ENCODE measurements around the gene CD164L2.
A peak's percentile ranks its signal among the peaks of the same experiment; 100 is the strongest.
"Not testable (repeated sequence)": the region's sequence is repeated elsewhere in the genome, so short reads cannot be mapped to it uniquely, and the experiment has no call there.

The CD164L2 gene

DNA sequence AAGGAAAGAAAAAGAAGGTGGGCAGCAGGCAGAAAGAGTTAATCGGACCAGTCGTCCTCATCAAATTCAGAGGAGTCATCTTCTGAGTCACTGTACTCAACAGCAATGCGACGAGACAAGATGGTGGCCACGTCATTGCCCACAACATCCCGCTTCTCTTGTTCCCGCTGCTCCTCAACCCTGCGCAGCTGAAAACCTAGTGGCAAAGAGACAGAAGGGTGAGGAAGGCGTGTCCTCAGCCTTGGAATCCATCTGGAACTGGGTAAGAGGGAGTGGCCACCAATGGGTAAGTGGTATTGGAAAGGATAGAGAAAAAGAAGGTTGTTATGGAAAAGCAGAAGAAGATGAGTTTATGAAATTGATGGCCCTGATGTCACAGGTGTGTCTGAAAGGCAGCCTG lies 25.0 kb upstream of the CD164L2 start:
- ChIA-PET POLR2A (ENCODE audit: low non-redundant PET) (no interaction called here), CTCF (no interaction called here)
- no peak for TF ChIP-seq CTCF (conservative IDR thresholded peaks at IDR 0.05; ENCODE audit: low read depth)
- H3K27ac ChIP-seq = no peak overlapping the region
- DNase-seq (ENCODE audit: low spot score) = no peak

DNA sequence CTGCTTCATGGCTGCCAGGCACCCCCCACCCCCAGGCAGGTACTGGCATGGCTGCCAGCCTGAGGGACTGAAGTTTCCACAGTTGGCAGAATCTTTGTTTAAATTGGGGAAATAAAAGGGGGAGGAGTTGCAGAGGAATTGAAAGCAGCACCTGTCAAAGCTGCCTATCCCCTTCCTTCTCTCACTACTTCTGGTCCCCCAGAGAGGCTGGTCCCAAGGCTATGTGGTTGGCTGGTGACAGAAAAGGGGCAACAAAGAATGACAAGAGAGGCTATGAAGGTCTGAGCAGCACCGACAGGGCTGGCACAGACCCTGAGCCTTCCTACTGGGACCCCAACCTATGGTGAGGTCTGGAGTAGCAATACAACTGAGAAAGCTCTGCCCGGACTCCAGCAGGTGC lies 23.7 kb upstream of the CD164L2 start:
- peak overlapping the region; percentile 45 for H3K27ac ChIP-seq
- CTCF ChIA-PET; POLR2A ChIA-PET (ENCODE audit: low non-redundant PET); DNase-seq (ENCODE audit: low spot score): not testable (repeated sequence)

DNA sequence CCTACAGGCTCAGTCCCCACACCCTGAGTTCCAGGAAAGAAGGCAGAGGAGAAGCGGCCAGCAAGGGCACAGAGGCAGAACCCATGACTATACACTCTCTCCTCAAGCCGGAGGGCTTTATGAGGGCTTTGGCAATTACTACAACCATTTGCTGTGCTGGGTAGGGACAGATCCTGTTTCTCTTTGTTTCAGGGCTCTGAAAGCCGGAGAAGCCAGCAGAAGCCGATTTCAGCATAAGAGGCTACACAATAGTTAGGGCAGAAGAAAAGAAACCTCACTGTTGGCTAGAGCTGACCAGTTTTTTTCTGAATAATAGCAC lies 23.2 kb upstream of the CD164L2 start:
- DNase-seq (ENCODE audit: low spot score) = no peak
- no peak for TF ChIP-seq CTCF (conservative IDR thresholded peaks at IDR 0.05; ENCODE audit: low read depth)
- CTCF ChIA-PET = no interaction called here
- peak overlapping the region; percentile 45 for H3K27ac ChIP-seq
- POLR2A ChIA-PET (ENCODE audit: low non-redundant PET) = no interaction called here

DNA sequence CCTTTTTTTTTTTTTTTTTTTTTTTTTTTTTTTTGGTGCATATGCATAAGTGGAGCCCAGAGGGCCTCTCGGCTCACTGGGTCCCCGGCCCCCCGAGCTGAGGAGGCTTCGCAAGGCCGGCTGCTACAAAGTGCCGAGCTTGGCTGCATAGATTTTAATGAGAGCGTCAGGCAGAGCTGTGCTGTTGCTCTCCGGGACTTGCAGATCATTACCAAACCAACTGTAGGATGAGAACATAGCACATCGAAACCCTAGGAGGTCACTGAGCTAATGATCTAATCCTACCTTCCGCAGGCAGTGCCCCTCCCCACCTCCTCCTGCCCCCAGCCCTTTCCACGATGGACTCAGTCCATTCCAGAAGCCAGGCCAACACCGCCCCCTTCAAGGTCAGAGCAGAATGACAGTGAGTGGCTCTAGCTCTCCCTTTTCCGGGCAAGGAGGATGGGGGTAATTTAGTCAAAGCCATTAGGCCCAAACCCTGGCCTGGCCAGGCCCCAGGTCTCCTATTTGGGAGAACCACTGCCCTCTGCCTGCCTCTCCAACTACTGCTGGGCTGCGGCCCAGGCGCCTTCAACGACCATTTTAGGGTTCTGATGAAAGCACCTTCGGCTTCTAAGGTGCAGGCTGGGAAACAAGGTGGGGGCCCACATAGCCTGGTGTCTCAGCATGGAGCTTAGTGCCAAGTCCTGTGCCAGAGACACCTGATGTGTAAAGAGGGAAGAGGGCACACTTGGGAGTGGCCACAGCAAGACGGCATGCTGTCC lies 22.6 kb upstream of the CD164L2 start:
- CTCF ChIA-PET = interaction anchor here (1.0 kb wide), 1 partner anchor 10 kb away, joined by 3 read pairs; no protein-coding TSS in a partner anchor
- POLR2A ChIA-PET (ENCODE audit: low non-redundant PET); DNase-seq (ENCODE audit: low spot score): not testable (repeated sequence)
- peak overlapping the region; percentile 45 for H3K27ac ChIP-seq

- POLR2A ChIA-PET (ENCODE audit: low non-redundant PET) = no interaction called here
- CTCF ChIA-PET = interaction anchor here (1.0 to 1.6 kb wide), 2 partner anchors 9 to 108 kb away, joined by 3 read pairs; no protein-coding TSS in a partner anchor
- DNase-seq (ENCODE audit: low spot score) = no peak
- peak overlapping the region; percentile 50 for H3K27ac ChIP-seq
- TF ChIP-seq CTCF (conservative IDR thresholded peaks at IDR 0.05; ENCODE audit: low read depth) = no peak
Measured at GRCh38 chr1:27405074-27405473, 21.9 kb upstream of the CD164L2 start.

- TF ChIP-seq CTCF (conservative IDR thresholded peaks at IDR 0.05; ENCODE audit: low read depth) = no peak
- DNase-seq (ENCODE audit: low spot score) = no peak
- CTCF ChIA-PET = interaction anchor here (1.6 kb wide), 1 partner anchor 107 kb away, joined by 3 read pairs; no protein-coding TSS in a partner anchor
- POLR2A ChIA-PET (ENCODE audit: low non-redundant PET) = no interaction called here
- peak overlapping the region; percentile 68 for H3K27ac ChIP-seq
Measured at GRCh38 chr1:27403931-27404330, 20.8 kb upstream of the CD164L2 start.

GRCh38 chr1:27403065-27403726 lies 20.1 kb upstream of the CD164L2 start:
- no peak; the same call in 1 of the 2 replicates for TF ChIP-seq CTCF (conservative IDR thresholded peaks at IDR 0.05; ENCODE audit: low read depth)
- POLR2A ChIA-PET (ENCODE audit: low non-redundant PET) = no interaction called here
- no peak for DNase-seq (ENCODE audit: low spot score)
- CTCF ChIA-PET = interaction anchor here (0.6 to 1.6 kb wide), 2 partner anchors 107 to 201 kb away, joined by 3 read pairs; partner anchors contain the start of gene AHDC1
- H3K27ac ChIP-seq = peak overlapping the region; percentile 68
